ENCODE data around the gene SEC11A.

DNA sequence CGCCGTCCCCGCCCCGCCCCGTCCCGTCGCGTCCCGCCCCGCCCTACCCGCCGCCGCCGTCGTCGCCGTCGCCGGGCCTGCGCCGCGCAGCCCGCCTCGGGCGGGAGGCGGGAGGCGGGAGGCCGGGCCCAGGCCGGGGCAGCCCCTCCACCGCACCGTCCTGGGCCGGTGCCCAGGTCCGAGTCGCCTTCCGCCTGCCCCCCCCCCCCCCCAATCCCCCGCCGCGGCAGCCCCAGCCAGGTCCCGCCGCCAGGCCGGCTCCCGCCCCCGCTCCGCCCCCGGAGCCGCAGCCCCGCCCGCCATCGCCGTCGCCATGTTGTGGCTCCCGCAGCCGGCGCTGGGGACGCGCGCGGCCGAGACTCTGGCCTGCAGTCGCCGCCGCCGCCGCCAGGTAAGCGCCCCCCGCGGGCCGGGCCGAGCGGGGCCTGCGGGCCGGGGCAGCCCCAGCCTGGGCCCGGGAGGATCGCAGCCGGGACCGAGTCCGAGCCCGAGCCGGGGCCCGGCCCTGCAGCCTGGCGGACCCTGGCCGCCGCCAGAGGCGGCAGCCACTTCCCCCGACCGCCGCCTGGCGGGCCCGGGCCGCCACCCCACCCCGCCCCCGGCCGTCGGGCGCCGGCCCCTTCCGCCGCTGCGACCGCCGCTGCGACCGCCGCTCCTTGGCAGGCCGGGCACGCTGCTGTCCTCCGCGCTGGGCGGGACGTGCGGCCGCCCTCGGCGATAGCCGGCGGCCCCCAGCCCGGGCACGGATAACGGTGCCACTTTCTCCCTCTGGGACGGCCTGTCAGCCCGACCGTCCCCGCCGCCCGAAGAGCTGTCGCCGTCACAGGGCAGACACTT is 32.6 kb upstream of the SEC11A start, which contains the start of gene ZNF592:
- TF ChIP-seq, protein P1, sequence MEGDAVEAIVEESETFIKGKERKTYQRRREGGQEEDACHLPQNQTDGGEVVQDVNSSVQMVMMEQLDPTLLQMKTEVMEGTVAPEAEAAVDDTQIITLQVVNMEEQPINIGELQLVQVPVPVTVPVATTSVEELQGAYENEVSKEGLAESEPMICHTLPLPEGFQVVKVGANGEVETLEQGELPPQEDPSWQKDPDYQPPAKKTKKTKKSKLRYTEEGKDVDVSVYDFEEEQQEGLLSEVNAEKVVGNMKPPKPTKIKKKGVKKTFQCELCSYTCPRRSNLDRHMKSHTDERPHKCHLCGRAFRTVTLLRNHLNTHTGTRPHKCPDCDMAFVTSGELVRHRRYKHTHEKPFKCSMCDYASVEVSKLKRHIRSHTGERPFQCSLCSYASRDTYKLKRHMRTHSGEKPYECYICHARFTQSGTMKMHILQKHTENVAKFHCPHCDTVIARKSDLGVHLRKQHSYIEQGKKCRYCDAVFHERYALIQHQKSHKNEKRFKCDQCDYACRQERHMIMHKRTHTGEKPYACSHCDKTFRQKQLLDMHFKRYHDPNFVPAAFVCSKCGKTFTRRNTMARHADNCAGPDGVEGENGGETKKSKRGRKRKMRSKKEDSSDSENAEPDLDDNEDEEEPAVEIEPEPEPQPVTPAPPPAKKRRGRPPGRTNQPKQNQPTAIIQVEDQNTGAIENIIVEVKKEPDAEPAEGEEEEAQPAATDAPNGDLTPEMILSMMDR (IDR thresholded peaks at IDR 0.05): peak; percentile 66
- TF ChIP-seq ZFX (IDR thresholded peaks at IDR 0.05; ENCODE audit: borderline replicate concordance): no peak
